ENCODE measurements around the gene INTS1.

Gene INTS1

DNA sequence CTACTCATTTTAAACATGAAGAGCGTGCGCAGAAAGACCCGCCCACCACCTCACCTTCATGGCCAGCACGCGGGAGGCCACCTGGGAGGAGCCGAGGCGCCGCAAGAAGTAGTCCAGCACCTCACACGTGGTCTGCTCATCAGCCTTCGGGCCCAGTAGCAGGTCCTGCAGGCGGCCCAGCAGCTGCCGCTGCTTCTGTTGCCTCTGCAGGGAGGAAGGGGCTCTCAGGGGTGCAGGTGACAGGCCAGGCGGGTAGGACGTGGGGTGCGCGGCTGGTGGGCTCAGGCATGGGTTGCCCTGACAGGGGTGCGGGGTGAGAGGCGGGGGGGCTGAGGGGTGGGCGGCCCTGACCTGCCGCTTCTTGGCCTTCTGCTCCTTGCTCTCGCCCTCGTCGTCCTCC is 17.6 kb downstream of the INTS1 start:
- no peak for DNase-seq (ENCODE audit: low read depth in 2 of 2)

GRCh38 chr7:1485156-1485555 is 19.0 kb downstream of the INTS1 start:
- no peak for DNase-seq (ENCODE audit: low read depth in 2 of 2)

DNA sequence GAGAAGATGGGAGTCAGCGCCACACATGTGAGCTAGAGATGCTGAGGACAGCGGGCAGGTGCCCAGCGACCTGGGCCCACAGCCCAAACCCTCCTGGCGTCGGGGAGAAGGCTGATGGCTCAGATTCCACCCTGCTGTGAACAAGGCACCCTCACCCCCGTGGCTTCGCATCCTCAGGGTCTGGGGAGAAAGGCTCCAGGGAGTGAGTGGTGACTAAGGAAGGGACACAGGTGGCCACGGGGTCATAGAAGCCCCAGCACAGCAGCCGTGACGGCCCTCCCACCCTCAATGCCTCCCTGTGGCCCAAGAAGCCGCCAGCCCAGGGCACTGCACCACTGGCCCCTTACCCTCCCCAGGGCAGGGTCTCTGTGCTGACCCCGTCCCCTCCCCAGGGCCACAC is 19.6 kb downstream of the INTS1 start:
- no peak for DNase-seq (ENCODE audit: low read depth in 2 of 2)

GRCh38 chr7:1483536-1484505 is 20.4 kb downstream of the INTS1 start:
- DNase-seq (ENCODE audit: low read depth in 2 of 2) = no peak

DNA sequence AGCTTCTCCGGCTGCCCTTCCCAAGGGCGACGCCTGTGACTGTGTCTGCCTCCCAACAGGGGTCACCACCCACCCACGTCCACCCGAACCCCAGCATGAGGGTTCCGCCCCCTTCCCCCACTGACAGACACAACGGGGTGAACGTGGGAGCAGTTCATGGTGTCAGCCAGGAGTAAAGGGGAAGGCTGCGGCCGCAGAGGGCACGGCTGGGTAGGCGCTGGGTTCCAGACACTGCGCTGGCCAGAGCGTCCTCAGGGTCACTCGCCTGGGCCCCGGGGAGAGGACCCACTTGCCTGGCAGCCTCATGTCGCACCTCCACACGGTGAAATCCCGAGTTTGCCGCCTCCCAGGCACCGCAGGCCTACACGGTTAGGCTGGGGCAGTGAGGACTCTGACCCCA is 21.1 kb downstream of the INTS1 start:
- DNase-seq (ENCODE audit: low read depth in 2 of 2) = no peak

- no peak for DNase-seq (ENCODE audit: low read depth in 2 of 2)
Observed at GRCh38 chr7:1481300-1481699, 22.9 kb downstream of the INTS1 start.

DNA sequence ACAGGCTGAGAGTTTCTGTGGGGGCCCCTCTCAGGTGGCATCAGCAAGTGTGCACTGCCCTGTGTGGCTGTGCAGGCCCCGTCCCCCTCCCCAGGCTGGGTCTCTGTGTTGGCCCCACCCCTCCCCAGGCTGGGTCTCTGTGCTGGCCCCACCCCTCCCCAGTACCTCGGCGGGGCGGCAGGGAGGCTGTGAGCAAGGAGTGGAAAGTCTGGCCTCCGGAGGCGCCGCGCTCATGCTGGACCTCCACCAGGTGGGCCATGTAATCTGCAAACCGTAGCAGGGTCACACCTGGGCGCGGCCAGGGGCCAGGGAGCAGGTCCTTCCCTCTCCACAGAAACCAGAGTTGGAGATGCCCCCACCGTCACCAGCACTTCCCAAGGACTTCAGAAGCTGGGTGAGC is 23.5 kb downstream of the INTS1 start:
- DNase-seq (ENCODE audit: low read depth in 2 of 2) = no peak

GRCh38 chr7:1479287-1479686 is 24.9 kb downstream of the INTS1 start:
- DNase-seq (ENCODE audit: low read depth in 2 of 2) = no peak

DNA sequence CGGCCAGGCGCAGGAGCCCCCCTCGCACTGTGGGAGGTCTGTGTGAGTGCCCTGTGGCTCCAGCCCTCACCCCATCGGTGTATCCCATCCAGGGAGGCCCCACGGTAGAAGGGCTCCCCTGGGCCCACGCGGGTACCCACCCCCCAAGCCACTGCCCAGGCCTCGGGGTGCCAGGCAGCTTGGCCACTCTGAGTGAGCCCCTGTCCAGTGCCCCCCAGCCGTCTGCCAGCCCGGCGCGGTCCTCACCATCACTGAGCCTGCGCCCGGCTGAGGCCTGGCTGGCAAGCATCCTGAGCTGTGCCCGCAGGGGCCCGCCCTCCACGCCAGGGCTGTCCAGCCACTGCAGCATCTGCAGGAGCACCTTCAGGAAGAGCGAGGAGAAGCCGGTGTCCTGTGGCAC is 25.7 kb downstream of the INTS1 start:
- DNase-seq (ENCODE audit: low read depth in 2 of 2) = no peak

DNA sequence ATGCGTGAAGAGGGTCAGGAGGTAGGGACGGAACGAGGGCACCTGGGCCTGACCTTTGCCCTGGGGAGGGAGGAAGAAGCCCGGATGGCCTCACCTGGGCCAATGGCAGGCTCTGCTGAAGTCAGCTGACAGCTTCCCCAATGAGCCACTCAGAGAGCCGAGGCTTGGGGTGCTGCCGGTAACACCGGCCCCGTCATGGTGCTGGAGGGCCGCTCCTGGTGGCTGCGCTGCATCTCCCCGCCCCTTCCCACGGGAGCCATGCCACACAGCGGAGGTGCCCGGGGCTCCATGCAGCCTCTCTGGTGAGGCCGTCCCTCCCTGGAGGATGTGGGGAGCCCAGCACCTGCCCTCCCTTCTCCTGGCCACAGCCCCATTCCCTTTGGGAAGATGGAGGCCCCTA is 27.3 kb downstream of the INTS1 start:
- no peak for DNase-seq (ENCODE audit: low read depth in 2 of 2)

DNA sequence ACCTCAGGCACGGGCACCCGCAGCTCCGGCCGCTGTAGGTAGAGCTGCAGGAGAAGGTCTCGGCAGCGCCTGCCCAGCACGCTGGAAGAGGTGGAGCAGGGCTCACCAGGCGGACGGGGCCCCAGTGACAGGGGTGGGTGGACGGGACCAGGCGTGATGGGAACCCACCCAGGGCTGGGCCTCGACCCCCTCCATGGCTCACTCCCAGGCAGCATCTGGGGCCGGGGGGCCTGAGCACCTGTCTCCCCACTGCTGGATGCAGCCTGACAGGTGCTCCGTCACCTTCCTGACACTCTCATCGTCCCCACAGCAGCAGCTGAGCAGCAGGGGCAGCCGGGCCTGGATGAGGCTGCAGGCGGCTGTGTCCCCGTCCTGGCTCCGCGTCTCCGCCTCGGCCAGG is 28.2 kb downstream of the INTS1 start:
- DNase-seq (ENCODE audit: low read depth in 2 of 2) = no peak

DNA sequence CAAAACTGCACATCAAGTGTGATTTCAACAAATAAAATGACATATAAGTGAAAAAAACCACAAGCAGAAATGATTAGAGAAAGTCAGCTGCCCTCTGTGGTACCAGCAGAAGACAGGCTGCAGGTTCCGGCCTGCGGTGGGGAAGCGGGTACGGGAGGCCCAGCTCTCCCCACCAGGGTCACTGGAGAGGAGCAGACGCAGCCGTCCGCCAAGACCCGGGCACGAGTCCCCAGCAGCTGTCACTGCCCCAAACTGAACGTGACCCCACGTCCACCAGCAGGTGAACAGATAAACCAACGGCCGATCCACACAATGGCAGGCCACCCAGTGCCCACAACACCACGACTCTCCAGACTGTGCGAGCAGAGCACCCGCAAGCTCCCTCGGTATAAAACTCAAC is 28.8 kb downstream of the INTS1 start:
- no peak for DNase-seq (ENCODE audit: low read depth in 2 of 2)

- no peak for DNase-seq (ENCODE audit: low read depth in 2 of 2)
Observed at GRCh38 chr7:1474736-1475135, 29.5 kb downstream of the INTS1 start.

GRCh38 chr7:1473864-1474512 is 30.2 kb downstream of the INTS1 start:
- DNase-seq (ENCODE audit: low read depth in 2 of 2) = peak; percentile 85 to 86

- no peak for DNase-seq (ENCODE audit: low read depth in 2 of 2)
Observed at GRCh38 chr7:1470901-1471300, 33.3 kb downstream of the INTS1 start.

GRCh38 chr7:1468643-1469298 is 35.4 kb downstream of the INTS1 start:
- no peak for DNase-seq (ENCODE audit: low read depth in 2 of 2)

GRCh38 chr7:1468203-1468602 is 36.0 kb downstream of the INTS1 start:
- DNase-seq (ENCODE audit: low read depth in 2 of 2) = no peak

DNA sequence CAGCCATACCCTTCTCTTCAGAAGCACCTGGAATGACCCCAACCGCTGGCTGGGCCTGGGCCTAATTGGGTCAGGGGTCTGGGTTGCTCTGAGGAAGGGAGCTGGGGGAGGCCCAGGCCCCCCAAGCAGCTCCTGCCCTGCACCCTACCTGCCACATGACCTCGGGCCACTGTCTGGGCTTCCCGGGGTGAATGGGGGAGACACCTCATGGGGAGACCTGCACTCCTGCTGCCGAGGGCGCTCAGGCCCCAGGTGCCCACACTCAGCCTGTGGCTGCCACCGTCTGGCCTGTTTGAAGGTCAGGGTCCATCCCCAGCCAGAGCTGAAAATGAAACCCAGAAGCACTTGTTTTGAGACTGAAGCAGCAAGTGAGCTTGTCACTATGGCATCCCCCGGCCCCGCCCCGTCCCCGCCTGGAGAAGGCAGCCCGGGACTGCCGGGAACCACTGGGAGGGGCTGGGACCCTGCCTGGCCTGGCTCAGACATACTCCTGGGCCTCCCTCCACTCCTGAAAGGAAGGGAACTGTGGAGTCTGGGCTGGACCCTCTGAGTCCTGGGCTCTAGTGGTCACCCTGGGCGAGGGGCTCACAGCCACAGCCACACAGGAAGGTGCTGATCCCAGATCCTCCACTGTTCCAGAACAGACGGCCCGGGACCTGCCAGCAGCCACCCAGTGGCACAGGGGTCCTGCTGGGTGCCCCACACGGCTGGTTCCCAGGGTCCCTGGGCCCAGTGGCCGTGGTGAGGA is 37.5 kb downstream of the INTS1 start:
- DNase-seq (ENCODE audit: low read depth in 2 of 2) = no peak

- no peak for DNase-seq (ENCODE audit: low read depth in 2 of 2)
Observed at GRCh38 chr7:1464694-1465093, 39.5 kb downstream of the INTS1 start.

GRCh38 chr7:1463676-1464223 is 40.4 kb downstream of the INTS1 start:
- no peak for DNase-seq (ENCODE audit: low read depth in 2 of 2)

DNA sequence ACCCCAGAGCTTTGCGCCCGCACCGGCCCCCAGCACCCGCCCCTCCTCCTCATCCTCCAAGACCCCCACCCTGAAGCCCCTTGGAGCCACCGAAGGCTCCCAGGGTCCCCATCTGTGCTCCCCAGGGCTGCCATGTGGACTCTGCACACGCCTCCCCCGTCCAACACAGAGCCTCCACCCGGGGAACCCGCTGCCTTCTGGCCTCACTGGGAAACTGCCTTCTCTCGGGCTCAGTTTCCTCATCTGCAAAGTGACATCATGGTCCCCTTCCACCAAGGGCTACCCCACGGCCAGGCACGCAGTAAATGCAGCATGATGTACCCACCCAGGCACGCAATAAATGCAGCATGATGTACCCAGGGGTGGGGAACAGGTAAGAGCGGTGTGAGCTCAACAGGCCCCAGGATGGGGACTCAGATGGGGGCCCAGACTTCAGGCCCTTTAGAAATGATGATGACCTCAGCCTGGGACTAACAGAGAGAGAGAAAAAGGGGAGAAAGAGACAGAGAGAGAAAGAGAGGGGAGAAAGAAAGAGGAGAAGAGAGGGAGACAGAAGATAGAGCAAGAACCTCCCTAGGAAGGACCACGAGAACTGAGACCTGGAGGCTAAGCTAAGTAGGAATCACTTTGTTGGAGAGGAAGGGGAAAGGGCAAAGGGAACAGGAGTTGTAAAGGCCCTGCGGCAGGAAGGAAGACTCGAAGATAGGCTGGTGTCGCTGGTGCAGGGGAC is 42.4 kb downstream of the INTS1 start:
- DNase-seq (ENCODE audit: low read depth in 2 of 2) = no peak
